ENCODE data around the gene ANKRD52.
A peak's percentile ranks its signal among the peaks of the same experiment; 100 is the strongest.
"Not testable (repeated sequence)": the region's sequence is repeated elsewhere in the genome, so short reads cannot be mapped to it uniquely, and the experiment has no call there.

ANKRD52 gene

DNA sequence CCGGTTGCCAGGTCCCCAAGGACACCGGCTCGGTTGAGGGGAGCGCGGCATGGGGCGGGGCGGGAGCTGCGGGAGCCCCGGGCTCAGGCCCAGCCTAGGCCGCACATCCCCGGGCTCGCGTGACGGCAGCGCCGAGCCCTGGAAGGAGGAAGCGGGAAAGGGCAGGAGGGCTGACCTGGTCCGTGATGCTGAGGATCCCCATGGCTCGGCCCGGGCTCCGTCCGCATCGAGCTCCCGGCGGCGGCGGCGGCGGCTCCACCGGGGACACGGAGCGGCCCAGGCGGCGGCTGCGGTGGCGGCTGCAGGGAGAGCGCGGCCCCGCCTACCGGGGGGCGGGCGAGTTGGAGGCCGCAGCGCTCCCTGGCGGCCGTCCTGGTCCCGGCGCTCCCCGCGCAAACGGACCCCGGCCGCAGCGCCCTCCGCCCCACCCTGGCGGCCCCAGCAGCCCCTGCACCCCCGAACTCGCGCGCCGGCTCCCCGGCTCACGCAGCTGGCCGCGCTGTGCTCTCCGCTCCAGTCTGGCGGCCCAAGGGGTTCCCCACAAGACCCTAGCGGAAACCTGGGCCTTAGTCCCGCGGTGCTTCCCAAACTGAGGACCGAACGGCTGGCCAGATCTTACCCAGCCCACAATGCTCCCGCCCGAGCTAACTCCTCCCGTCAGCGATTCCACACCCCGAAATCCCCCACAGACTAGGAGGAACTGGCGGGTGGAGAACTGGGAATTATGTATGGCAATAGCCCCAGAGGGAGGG is at the start of gene ANKRD52:
ANKRD52 (minus strand) TSS at position 317 of the 752 bp plus-strand sequence; CDS start at position 202, 115 bp downstream.
- DNase-seq = peak; percentile 86

DNA sequence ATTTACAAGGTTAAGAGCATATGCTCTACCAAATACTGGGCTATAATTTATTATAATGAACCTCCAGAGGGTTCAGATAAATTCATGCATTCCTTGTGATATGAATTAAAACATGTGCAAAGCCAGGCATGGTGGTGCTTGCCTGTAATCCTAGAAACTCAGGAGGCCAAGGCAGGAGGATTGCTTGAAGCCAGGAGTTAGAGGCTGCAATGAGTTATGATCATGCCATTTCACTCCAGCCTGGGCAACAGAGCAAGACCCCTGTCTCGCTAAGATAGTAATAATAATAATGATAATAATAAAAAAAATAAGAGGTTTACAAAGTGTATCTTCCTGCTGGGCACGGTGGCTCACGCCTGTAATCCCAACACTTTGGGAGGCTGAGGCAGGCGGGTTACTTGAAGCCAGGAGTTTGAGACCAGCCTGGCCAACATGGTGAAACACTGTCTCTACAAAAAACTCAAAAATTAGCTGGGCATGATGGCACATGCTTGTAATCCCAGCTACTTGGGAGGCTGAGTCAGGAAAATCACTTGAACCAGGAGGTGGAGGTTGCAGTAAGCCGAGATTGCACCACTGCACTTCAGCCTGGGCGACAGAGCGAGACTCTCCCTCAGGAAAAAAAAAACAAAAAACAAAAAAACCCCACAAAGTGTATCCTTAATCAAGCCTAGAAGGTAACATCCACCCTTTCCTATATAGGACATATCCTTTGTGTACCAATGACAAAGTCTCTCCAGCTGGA is 49.2 kb upstream of the ANKRD52 start:
- no peak for DNase-seq

DNA sequence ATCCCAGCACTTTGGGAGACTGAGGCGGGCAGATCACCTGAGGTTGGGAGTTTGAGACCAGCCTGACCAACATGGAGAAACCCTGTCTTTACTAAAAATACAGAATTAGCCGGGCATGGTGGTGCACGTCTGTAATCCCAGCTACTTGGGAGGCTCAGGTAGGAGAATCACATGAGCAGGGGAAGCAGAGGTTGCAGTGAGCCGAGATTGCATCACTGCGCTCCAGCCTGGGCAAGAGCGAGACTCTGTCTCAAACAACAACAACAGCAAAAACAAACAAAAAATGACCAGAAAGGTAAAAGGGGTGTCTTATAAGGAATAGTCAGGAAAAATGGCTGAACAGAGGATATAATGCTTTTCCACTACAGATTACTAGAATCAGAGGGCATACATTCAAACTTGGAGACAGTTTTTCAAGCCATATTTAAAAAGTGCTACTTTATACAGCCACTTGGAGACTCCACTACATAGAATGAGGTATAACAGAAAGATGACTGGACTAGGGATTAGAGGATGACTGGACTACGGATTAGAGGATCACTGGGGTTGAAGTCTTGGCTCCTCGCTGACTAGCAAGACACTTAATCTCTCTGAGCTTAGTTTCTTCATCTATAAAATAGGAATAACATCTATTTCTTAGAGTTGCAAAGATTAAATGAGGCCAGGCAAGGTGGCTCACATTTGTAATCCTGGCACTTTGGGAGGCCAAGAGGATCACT is 46.8 kb upstream of the ANKRD52 start:
- DNase-seq = no peak

DNA sequence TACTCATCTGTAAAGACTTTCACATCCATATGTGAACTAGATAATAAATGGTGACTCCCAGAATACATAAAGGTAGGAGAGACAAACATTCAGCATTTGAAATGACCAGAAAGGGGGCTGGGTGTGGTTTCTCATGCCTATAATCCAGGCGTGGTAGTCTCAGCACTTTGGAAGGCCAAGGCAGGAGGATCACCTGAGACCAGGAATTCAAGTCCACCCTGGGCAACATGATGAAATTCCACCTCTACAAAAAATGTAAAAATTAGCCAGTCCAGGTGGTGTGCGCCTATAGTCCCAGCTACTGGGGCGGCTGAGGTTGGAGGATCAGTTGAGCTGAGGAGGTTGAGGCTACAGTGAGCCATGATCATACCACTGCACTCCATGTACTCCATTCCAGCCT is 46.1 kb upstream of the ANKRD52 start:
- no peak for DNase-seq

DNA sequence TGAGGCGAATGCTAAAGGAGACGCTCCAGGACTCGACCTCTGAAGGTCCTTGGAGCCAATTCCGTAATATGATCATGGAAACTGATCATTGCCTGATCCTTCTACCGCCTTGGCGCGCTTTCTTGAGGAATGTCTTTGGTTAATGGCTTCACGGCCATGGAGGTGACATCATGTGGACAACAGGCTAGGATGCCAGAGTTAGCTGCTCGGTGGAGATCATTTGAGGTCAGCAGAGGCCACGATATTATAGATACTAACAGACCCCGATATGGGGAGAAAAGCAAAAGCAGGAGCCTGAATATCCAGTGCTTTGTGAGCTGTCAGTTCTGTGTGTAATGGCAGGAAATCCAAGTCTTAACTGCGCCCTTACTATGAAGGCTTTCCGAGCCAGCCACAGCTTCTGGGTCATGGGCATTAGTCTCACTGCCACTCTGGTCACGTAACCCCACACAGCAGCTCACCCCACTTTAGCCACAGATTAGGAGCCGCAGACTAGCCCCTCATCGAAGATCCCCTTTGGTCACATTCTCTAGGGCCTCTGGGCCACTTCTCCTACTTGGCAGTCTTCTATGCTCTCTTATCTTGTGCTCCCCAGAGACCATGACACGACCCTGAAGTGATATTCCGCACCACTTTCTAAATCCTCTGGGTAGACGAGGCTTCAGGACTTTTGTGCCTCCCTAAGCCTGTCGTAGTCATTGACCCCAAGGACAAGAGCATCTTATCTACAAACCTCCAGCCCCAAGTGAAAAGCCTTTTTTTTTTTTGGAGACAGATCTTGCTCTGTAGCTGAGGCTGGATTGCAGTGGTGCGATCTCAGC is 42.7 kb upstream of the ANKRD52 start:
- no peak for DNase-seq

DNA sequence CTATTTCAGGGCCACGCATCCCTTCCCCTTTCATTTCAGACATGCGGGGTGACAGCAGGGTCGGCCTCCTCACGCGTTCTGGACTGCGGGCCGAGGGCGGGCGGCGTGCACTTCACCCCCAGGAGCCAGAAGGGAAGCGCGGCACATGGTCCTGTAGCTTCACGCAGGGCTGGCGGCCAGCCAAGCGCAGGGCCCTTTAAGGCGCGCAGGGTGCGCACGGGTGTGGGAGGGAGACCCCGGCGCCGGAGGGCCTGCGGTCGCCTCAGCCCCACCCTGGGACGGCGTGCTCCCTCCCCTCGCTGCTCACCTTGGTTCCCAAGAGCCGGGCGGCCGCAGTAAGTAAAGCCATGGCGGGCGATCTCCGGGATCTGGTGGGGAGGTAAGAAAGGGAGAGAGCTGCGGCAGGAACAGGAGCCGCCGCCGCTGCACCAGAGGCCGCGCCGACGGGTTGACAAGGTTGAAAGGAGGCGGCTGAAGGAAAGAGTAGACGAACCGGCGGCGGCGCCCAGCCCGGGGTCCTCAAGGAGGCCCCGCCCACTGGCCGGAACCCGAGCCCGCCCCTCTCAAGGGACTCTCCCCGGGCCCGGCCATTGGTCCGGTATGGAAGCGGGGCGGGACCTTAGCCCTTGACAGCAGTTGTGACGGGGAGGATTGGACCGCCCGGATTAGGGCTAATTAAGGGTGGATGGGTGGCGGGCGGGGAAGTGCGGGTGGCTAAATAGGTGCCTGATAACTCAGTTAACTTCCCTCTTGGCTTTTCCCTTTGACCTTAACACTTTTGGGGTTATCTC is 41.9 kb upstream of the ANKRD52 start, which contains the start of gene CS:
CS (minus strand) TSS at position 478 of the 791 bp plus-strand sequence; CDS start at position 349, 129 bp downstream.
- DNase-seq = peak; percentile 97

DNA sequence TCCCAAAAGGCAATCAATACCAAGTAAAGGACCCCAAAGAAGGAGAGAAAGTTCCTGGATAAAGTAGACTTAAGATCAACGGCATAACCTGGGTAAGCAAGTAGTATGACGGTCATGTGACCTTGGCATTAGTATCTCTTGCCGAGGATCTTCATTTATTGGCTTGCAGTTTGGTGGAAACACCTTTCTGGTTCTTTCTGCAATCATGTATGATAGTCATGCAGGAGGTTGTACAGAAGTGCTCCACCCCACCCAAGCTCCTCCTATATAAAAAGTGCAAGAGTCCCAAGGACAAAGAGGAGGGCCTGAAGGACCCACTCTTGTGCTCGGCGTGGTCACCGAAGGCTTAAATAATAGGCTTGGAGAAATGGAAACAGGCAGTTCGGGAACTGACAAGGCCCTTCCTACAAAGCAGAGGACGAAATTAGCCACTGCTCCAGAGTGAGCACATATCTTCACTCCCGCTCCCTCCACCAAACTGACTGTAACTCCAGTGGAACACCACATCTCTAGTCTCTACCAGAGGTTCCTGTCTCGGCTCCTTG is 41.2 kb upstream of the ANKRD52 start:
- no peak for DNase-seq

DNA sequence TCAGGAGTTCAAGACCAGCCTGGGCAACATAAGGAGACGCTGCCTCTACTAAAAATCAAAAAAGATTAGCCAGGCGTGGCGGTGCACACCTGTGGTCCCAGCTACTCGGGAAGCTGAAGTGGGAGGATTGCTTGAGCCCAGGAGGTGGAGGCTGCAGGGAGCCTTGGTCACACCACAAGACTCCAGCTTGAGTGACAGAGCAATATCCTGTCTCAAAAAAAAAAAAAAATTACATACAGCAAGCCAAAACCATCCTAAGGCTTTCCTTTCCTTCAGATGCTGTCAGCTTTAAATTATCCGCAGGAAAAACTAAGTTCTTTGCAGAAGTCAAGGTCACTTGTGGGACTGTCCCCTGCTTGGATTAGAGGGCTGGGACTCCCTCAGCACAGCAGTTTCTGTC is 40.6 kb upstream of the ANKRD52 start:
- DNase-seq = no peak

DNA sequence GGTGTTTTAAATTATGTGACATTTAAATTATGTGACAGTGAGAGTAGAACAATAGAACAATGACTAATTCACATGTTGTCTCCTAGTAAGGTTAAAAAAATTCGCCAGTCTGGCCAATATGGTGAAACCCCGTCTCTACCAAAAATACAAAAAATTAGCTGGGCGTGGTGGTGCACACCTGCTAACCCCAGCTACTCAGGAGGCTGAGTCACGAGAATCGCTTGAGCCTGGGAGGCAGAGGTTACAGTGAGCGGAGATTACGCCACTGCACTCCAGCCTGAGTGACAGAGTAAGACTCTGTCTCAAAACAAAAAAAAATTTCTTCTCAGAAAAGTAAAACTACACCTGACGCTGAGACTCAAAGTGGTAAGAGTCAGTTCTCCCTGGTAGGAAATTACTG is 39.2 kb upstream of the ANKRD52 start:
- no peak for DNase-seq

DNA sequence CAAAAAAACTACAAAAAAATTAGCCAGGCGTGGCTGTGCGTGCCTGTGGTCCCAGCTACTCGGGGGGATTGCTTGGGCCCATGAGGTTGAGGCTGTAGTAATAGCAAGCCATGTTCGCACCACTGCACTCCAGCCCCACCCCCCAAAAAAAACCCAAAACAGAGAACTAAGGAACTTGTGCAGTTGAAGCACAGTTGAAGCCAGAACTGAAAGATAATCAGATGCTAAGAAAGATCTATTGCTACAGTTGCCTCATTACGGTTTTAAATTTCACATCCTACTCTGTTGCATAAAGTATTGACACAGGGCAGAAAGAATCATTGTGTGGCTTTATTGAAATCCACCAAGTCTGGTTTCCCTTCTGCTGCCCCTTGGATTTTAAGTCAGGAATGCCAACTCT is 38.1 kb upstream of the ANKRD52 start:
- no peak for DNase-seq

DNA sequence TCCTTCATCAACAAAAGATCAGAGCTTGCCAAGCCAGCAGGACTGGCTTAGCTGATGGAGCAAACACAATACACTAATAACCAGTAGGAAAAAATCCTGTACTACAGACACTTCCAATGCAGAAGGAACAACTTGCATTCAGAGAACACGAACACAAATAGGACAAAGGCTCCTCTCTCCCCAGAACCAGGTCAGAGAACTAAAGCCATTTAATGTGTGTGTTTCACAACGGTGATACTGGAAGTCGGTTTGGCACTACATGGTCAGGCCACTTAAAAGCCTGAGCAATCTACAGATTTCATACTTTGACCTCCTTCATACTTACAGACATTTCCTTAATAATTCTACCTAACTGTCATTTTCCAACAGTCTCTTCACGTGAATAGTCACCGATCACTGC is 35.6 kb upstream of the ANKRD52 start:
- no peak for DNase-seq

DNA sequence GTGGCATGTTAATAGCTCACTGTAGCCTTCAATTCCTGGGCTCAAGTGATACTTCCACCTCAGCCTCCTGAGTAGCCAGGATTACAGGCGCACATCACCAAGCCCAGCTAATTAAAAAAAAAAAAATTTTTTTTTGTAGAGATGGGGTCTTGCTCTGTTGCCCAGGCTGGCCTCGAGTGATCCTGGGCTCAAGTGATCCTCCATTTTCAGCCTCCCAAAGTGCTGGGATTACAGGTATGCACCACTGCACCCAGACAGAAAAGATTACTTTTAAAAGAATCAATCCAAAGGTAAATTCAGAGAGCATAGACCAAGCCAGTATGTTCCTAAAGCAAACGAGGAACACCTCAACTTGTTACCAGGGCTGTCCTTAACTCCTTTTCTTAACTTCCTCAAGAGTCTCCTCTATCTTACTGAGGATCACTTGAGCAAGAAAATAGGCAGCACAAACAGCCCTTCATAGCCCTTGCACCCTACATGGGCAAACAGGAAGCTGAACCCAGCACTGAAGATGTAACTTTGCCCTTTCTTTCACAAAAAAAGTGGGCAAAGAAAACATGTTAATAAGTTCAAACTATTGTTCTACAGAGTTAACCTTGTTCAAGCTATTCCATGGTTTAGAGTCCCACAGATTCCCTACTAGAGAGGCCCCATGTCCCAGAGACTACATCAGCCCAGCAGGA is 30.7 kb upstream of the ANKRD52 start:
- no peak for DNase-seq

DNA sequence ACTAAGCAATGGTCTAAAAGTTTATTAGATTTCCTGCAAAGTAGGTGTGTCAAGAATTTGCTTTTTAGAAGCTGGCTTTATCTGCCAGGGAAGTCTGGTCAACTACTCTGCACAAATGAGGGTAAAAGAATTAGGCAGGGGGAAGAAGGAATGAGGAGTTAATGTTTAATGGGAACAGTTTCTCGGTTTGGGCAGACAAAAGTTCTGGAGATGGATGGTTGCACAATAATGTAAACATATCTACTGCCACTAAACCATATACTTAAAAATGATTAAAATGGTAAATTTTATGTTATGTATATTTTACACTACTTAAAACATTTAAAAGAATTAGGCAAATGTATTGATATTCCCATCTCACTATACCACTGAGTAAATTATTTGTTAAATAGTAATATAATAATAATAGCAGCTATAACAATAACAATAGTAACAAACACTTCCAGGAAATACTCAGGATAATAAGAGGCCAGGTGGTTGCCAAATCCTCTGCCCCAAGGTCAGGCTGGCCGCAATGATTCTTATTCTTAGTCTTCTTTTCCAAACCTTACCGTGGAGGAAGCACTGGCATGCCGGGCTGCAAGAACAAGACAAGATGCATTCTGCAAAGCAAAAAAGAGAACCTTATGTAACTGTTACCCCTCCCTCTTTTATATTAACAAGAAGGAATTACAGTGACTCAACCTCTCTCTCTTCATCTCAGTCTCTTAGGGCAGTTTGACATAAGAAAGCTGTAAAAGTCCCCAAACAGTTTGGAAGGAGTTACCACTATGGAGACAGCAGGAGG is 28.1 kb upstream of the ANKRD52 start:
- DNase-seq = no peak

DNA sequence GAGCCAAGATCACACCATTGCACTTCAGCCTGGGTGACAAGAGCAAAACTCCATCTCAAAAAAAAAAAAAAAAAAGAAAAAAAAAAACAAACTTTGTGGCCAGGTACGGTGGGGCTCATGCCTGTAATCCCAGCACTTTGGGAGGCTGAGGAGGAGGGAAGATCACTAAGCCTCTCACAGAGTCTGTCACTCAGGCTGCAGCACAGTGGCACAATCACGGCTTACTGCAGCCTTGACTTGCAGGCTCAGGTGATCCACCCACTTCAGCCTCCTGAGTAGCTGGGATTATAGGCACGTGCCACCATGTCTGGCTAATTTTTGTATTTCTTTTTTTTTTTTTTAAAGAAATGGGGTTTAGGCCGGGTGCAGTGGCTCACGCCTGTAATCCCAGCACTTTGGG is 26.1 kb upstream of the ANKRD52 start:
- DNase-seq = not testable (repeated sequence)

DNA sequence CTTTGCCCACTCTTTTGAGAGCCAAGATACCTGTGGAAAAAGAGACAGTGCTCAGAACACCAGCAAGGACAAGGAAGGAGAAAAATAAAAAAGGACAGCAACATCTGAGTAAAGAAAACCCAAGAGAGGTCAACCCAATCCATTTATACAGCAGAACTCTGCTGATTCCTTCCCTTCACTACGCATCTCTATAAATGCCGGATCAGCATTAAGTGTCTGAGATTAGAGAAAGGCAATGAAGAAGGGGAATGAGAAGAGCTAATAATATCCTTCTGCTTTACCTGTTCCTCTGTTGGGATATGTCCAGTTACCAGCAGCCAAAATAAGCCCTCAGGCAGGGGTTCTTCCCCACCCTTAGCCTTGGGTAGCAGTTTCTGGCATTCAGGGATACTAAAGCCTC is 24.4 kb upstream of the ANKRD52 start:
- DNase-seq = no peak

DNA sequence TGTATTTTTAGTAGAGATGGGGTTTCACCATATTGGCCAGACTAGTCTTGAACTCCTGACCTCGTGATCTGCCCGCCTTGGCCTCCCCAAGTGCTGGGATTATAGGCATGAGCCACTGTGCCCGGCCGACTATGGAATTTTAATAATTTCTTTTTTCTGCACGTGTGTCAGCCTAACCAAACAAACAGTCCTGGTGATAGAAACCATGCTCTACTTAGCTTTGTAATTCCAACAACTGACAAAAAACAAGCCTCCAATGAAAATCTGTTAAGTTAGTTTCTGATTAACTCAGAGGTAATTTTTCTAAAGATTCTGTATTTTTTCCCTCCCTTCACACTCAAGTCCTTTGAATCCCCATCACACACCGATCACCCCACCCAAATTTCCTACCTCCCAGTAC is 23.8 kb upstream of the ANKRD52 start:
- DNase-seq = no peak

DNA sequence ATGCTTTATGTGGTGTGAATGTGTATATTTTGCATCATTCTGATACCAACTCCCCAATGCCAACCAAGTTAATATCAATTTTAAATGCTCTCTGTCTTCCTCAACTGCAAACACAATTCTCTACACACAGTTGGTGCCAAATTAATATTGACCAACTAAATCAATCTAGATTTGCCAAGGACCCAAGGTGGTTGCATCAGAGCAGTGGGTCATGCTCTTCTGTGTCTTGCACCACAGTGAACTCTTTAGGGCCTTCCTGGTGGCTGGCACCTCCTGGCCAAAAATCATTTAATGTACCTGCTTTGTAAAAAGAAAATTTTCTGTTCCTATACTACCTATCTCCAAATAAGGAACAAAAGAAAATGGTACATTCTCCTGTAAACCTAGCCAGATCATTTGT is 22.7 kb upstream of the ANKRD52 start:
- no peak for DNase-seq

DNA sequence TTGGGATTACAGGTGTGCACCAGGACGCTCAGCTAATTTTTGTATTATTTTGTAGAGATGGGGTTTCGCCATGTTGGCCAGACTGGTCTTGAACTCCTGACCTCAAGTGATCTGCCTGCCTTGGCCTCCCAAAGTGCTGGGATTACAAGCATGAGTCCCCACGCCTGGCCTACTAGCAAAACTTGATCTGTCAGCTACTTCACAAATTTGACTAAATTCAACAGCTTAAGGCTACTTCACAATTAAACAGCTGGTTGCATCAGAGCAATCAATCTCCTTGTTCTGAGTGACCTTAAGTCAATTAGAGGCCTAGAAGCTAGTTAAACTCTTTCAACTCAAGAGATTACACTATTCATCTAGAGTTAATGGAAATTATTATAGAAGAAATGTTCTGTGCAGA is 20.7 kb upstream of the ANKRD52 start:
- DNase-seq = no peak

DNA sequence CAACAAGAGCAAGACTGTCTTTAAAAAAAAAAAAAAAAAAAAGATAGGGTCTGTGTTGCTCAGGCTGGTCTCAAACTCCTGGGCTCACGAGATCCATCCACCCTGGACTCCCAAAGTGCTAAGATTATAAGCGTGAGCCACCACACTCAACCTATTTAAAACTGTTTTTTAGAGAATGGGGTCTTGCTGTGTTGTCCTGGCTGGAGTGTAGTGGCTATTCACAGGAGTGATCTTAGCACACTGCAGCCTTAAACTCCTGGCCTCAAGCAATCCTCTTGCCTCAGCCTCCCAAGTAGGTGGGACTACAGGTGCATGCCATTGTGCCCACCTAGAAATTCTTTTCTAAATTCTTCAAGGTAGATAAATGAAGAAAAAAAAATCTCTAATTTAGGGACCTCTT is 16.1 kb upstream of the ANKRD52 start:
- DNase-seq = no peak

DNA sequence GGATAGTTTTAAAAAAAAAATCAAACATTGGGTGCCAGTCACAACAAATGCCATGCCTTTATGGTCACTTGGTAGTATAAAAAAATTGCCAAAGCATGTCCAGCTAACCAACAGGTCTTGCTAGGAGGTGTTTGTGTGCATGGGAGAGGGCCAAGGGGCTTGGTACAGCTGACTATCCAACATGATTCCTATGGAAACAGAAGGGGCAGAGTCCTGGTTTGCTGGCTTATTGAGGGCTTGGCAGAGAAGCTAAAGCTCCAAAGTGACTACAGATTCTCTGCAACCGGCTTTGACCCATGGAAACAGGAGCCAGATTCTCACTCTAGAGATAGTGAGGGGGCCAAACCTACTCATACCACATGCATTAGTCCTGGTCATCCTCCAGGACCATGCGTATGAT is 14.3 kb upstream of the ANKRD52 start:
- DNase-seq = not testable (repeated sequence)

All from activated T-cell treated with anti-CD3 and anti-CD28 coated beads, Interleukin-2, amount 50 U/mL, for 1 hour (primary cell).